WTC11 (cell line): Measurements from ENCODE around the gene AKR1D1. TPM values are rescaled to one million over a fixed set of nuclear protein-coding genes. Genes with fewer than 3 reads are reported as not detected.

Experiments
- ATAC-seq: fragments of 200-7000 bp; cut with Tn5 transposase; 2 replicates; pipeline ENCODE4 v1.10.0; 2021; ENCODE audit warnings: mild to moderate bottlenecking, moderate library complexity
- CTCF ChIA-PET: fragments of 300-600 bp; sonication (Branson Sonifier 250); formaldehyde crosslinking; loops from one replicate; lab custom pipeline; 2021; ENCODE audit warnings: antibody characterized with exemption; lab: Charles Lee
- POLR2A ChIA-PET: fragments of 350-600 bp; sonication (Branson Sonifier 250); formaldehyde crosslinking; loops from one replicate; lab custom pipeline; 2021; ENCODE audit warnings: antibody characterized with exemption; lab: Charles Lee
- DNase-seq: peaks from one replicate; pipeline ENCODE4 v3.0.0; 2021; ENCODE audit warnings: low spot score
- H3K27ac Mint-ChIP-seq: 2 replicates; pipeline ENCODE4 v1.8.0; 2021; ENCODE audit warnings: mixed read lengths
- H3K27me3 Mint-ChIP-seq: 2 replicates; pipeline ENCODE4 v1.8.0; 2021; ENCODE audit warnings: low read depth, mild to moderate bottlenecking, moderate library complexity, mixed read lengths
- H3K36me3 Mint-ChIP-seq: 2 replicates; pipeline ENCODE4 v1.8.0; 2021; ENCODE audit warnings: mixed read lengths
- H3K4me1 Mint-ChIP-seq: 2 replicates; pipeline ENCODE4 v1.8.0; 2022; ENCODE audit warnings: mixed read lengths
- H3K4me3 Mint-ChIP-seq: 2 replicates; pipeline ENCODE4 v1.8.0; 2021; ENCODE audit warnings: mild to moderate bottlenecking, moderate library complexity, mixed read lengths
- H3K9me3 Mint-ChIP-seq: 2 replicates; pipeline ENCODE4 v1.8.0; 2021; ENCODE audit warnings: mixed read lengths
- ESRRA ChIP-seq: sonication (generic); formaldehyde crosslinking; IDR thresholded peaks from 2 replicates; pipeline ENCODE4 v1.8.1; 2022; ENCODE audit warnings: mild to moderate bottlenecking, missing genetic modification reagents, borderline replicate concordance
- GABPB1 ChIP-seq: sonication (generic); formaldehyde crosslinking; IDR thresholded peaks from 2 replicates; pipeline ENCODE4 v1.8.1; 2023; ENCODE audit warnings: mild to moderate bottlenecking, missing genetic modification reagents
- HMGA2 ChIP-seq: fragments of 250-450 bp; sonication (Bioruptor Pico); IDR thresholded peaks from 2 replicates; pipeline ENCODE4 v1.4.0; 2021; ENCODE audit warnings: mild to moderate bottlenecking, moderate library complexity
- MYBL2 ChIP-seq: sonication (generic); formaldehyde crosslinking; IDR thresholded peaks from 2 replicates; pipeline ENCODE4 v1.8.1; 2023; ENCODE audit warnings: mild to moderate bottlenecking, moderate library complexity, missing genetic modification reagents
- NFATC4 ChIP-seq: fragments of 250-450 bp; sonication (Bioruptor Pico); IDR thresholded peaks from 2 replicates; pipeline ENCODE4 v1.9.0; 2021; ENCODE audit warnings: mild to moderate bottlenecking
- NFE2L1 ChIP-seq: sonication (generic); formaldehyde crosslinking; IDR thresholded peaks from 2 replicates; pipeline ENCODE4 v1.8.1; 2023; ENCODE audit warnings: missing genetic modification reagents
- NFYB ChIP-seq: sonication (generic); formaldehyde crosslinking; conservative IDR thresholded peaks from 2 replicates; pipeline ENCODE4 v1.8.0; 2022; ENCODE audit warnings: low read depth, missing genetic modification reagents
- PRRX2 ChIP-seq: fragments of 250-450 bp; sonication (Bioruptor Pico); IDR thresholded peaks from 2 replicates; pipeline ENCODE4 v1.8.0; 2021; ENCODE audit warnings: mild to moderate bottlenecking
- RELA ChIP-seq: sonication (generic); formaldehyde crosslinking; IDR thresholded peaks from 2 replicates; pipeline ENCODE4 v1.8.1; 2022; ENCODE audit warnings: missing genetic modification reagents, mild to moderate bottlenecking, borderline replicate concordance
- RORB ChIP-seq: fragments of 250-450 bp; sonication (Bioruptor Pico); IDR thresholded peaks from 2 replicates; pipeline ENCODE4 v1.9.0; 2021; ENCODE audit warnings: mild to moderate bottlenecking
- TEAD4 ChIP-seq: sonication (generic); formaldehyde crosslinking; IDR thresholded peaks from 2 replicates; pipeline ENCODE4 v1.8.0; 2022; ENCODE audit warnings: mild to moderate bottlenecking, missing genetic modification reagents
- TP53 ChIP-seq: sonication (generic); formaldehyde crosslinking; IDR thresholded peaks from 2 replicates; pipeline ENCODE4 v1.8.1; 2023; ENCODE audit warnings: mild to moderate bottlenecking, missing genetic modification reagents
- ZBTB21 ChIP-seq: sonication (generic); formaldehyde crosslinking; IDR thresholded peaks from 2 replicates; pipeline ENCODE4 v1.8.1; 2023; ENCODE audit warnings: mild to moderate bottlenecking, missing genetic modification reagents, borderline replicate concordance
- ZNF219 ChIP-seq: sonication (generic); formaldehyde crosslinking; IDR thresholded peaks from 2 replicates; pipeline ENCODE4 v1.8.0; 2023; ENCODE audit warnings: missing genetic modification reagents, mild to moderate bottlenecking, borderline replicate concordance
- total RNA-seq: library from RNA; stranded (reverse); gene quantifications from 3 replicates; pipeline ENCODE4 v1.2.3, GENCODE V29; 2021
- TF ChIP-seq, protein P1 (sequence below): fragments of 250-450 bp; sonication (Bioruptor Pico); conservative IDR thresholded peaks from 2 replicates; pipeline ENCODE4 v1.9.0; 2021; ENCODE audit warnings: mild to moderate bottlenecking
- TF ChIP-seq, protein P2 (sequence below): sonication (generic); formaldehyde crosslinking; conservative IDR thresholded peaks from 2 replicates; pipeline ENCODE4 v1.8.1; 2023; ENCODE audit warnings: mild to moderate bottlenecking, low read depth, missing genetic modification reagents, moderate library complexity
- TF ChIP-seq, protein P3 (sequence below): sonication (generic); formaldehyde crosslinking; IDR thresholded peaks from 2 replicates; pipeline ENCODE4 v1.8.0; 2022; ENCODE audit warnings: mild to moderate bottlenecking, missing genetic modification reagents
- TF ChIP-seq, protein P4 (sequence below): fragments of 250-450 bp; sonication (Bioruptor Pico); IDR thresholded peaks from 2 replicates; pipeline ENCODE4 v1.8.0; 2021; ENCODE audit warnings: mild to moderate bottlenecking
- TF ChIP-seq, protein P5 (sequence below): sonication (generic); formaldehyde crosslinking; IDR thresholded peaks from 2 replicates; pipeline ENCODE4 v1.8.1; 2022; ENCODE audit warnings: low read depth, missing genetic modification reagents, borderline replicate concordance
- TF ChIP-seq, protein P6 (sequence below): sonication (generic); formaldehyde crosslinking; IDR thresholded peaks from 2 replicates; pipeline ENCODE4 v1.8.1; 2022; ENCODE audit warnings: low read depth, mild to moderate bottlenecking, moderate library complexity, missing genetic modification reagents, borderline replicate concordance
- TF ChIP-seq, protein P7 (sequence below): sonication (generic); formaldehyde crosslinking; IDR thresholded peaks from 2 replicates; pipeline ENCODE4 v1.8.1; 2023; ENCODE audit warnings: mild to moderate bottlenecking, missing genetic modification reagents

The AKR1D1 gene
- total RNA-seq, 1 experiment from 2014 or later = 0.24 TPM

DNA sequence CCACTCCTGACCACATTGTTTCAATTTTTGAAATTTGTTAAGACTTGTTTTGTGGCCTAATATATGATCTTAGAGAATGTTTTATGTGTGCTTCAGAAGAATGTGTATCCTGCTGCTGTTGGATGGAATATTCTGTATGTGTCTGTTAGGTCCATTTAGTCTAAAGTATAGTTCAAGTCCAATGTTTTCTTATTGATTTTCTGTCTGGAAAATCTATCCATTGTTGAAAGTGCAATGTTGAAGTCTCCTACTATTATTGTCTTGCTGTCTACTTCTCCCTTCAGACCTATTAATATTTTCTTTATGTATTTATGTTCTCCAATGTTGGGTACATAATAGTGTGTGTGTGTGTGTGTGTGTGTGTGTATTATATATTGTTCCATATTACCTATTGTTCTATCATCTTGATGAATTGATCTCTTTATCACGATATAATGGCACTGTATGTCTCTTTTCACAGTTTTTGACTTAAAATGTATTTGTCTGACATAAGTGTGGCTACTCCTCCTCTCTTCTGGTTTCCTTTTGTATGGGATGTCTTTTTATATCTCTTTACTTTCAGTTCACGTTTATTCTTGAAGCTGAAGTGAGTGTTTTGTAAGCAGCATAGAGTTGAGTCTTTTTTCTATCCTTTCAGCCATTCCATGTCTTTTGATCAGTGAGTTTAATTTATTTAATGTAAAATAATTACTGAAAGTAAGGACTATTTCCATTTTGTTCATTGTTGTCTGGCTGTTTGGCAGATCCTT, 61.3 kb downstream of the AKR1D1 start:
- POLR2A ChIA-PET = no interaction called here
- ATAC-seq = no peak
- Mint-ChIP-seq H3K4me3 (no peak overlapping the region), H3K9me3 (peaks cover 30% of the 10 kb centered on the region), H3K27me3 (no peaks in the 10 kb centered on the region), H3K27ac (no peak overlapping the region), H3K4me1 (peaks cover 9% of the 10 kb centered on the region), H3K36me3 (peaks cover 27% of the 10 kb centered on the region)
- DNase-seq = no peak
- TF ChIP-seq, protein P1, sequence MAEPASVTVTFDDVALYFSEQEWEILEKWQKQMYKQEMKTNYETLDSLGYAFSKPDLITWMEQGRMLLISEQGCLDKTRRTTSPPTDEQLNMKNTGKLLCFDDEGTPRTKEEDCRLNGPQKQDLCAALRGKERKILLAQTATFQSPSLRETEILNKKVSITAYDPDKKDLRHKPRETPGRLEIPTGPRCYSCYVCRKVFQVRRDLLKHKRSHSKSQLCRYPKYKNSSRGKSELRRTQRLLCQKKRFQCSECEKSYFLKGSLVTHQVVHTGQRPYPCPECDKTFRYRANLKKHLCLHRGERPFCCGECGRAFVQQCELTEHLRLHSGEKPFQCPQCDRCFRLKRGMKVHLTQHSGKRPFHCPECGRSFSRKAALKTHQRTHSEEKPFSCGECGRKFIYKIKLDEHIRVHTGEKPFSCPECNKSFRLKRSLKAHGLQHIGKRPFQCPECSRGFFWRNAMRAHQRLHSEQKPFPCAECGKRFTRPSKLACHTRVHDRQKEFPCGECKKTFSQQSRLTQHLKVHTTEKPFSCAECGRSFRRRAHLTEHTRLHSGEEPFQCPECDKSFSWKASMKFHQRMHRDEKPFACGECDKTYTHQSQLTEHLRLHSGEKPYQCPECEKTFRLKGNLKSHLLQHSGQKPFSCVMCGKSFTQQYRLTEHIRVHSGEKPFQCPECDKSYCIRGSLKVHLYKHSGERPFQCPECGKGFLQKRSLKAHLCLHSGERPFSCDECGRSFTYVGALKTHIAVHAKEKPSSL = no peak
- TF ChIP-seq TEAD4 (CRISPR knock-in tag) = no peak
- CTCF ChIA-PET = no interaction called here

DNA sequence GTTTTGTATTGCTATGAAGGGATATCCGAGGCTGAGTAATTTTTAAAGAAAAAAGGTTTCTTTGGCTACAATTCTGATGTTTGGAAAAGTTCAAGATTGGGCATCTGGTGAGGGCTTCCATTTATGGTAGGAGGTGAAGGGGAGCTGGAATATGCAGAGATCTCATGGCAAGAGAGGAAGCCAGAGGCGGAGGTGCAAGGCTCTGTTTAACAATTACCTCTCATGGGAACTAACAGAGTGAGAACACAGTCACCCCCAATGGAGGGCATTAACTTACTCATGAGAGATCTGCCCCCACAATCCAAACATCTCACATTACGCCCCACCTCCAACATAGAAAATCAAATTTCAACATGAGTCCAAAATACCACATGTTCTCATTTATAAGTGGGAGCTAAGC, 62.0 kb downstream of the AKR1D1 start:
- no peak for TF ChIP-seq ZNF219
- TF ChIP-seq NFYB (CRISPR knock-in tag) = no peak
- TF ChIP-seq TP53 (CRISPR knock-in tag) = no peak
- TF ChIP-seq GABPB1 (CRISPR knock-in tag) = no peak
- TF ChIP-seq, protein P2, sequence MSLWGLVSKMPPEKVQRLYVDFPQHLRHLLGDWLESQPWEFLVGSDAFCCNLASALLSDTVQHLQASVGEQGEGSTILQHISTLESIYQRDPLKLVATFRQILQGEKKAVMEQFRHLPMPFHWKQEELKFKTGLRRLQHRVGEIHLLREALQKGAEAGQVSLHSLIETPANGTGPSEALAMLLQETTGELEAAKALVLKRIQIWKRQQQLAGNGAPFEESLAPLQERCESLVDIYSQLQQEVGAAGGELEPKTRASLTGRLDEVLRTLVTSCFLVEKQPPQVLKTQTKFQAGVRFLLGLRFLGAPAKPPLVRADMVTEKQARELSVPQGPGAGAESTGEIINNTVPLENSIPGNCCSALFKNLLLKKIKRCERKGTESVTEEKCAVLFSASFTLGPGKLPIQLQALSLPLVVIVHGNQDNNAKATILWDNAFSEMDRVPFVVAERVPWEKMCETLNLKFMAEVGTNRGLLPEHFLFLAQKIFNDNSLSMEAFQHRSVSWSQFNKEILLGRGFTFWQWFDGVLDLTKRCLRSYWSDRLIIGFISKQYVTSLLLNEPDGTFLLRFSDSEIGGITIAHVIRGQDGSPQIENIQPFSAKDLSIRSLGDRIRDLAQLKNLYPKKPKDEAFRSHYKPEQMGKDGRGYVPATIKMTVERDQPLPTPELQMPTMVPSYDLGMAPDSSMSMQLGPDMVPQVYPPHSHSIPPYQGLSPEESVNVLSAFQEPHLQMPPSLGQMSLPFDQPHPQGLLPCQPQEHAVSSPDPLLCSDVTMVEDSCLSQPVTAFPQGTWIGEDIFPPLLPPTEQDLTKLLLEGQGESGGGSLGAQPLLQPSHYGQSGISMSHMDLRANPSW (CRISPR knock-in tag) = no peak
- TF ChIP-seq, protein P3, sequence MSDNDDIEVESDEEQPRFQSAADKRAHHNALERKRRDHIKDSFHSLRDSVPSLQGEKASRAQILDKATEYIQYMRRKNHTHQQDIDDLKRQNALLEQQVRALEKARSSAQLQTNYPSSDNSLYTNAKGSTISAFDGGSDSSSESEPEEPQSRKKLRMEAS (CRISPR knock-in tag) = no peak
- no peak for TF ChIP-seq MYBL2 (CRISPR knock-in tag)
- no peak for ATAC-seq
- no peak for DNase-seq
- Mint-ChIP-seq H3K4me3 (no peak overlapping the region), H3K27ac (no peak overlapping the region), H3K9me3 (peaks cover 23% of the 10 kb centered on the region), H3K36me3 (peaks cover 20% of the 10 kb centered on the region), H3K4me1 (peaks cover 9% of the 10 kb centered on the region), H3K27me3 (no peaks in the 10 kb centered on the region)
- POLR2A ChIA-PET = no interaction called here
- CTCF ChIA-PET = no interaction called here

DNA sequence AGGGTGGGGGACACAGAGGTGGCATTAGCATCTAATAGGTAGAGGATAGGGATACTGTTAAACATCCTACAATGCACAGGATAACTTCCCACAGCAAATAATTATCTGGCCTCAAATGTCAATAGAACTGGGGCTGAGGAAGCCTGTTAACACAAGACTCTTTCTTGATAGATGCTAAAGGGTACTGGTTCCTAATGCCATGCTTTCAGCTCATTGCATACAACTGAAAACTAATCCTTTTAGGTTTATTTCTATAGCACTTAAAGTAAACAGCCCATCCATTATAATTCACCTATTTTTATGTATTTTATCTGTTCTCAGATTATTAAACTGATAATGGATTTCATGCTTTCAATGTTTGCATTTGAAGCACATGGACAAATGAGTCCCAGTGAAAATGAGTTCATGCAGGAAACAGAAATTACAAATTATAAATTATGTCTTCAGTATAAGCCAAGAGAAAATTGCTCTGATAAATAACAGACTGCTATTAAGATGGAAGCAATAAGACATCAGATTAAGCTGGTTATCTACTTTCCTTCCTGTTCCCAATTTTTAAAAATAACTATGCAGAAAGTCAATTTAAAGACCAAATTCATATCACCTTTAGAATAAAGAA, 66.4 kb downstream of the AKR1D1 start:
- Mint-ChIP-seq H3K36me3 (no peaks in the 10 kb centered on the region), H3K27ac (no peak overlapping the region), H3K27me3 (no peaks in the 10 kb centered on the region), H3K9me3 (peaks cover 10% of the 10 kb centered on the region), H3K4me1 (peaks cover 6% of the 10 kb centered on the region), H3K4me3 (no peak overlapping the region)
- ChIA-PET CTCF (no interaction called here), POLR2A (no interaction called here)
- DNase-seq (no peak), ATAC-seq (no peak)
- TF ChIP-seq PRRX2 (CRISPR knock-in tag) (no peak), ESRRA (CRISPR knock-in tag) (no peak), NFE2L1 (CRISPR knock-in tag) (no peak), ZNF219 (no peak), RELA (CRISPR knock-in tag) (no peak), ZBTB21 (no peak), NFATC4 (CRISPR knock-in tag) (no peak), HMGA2 (CRISPR knock-in tag) (no peak), RORB (CRISPR knock-in tag) (no peak)
- TF ChIP-seq, protein P4, sequence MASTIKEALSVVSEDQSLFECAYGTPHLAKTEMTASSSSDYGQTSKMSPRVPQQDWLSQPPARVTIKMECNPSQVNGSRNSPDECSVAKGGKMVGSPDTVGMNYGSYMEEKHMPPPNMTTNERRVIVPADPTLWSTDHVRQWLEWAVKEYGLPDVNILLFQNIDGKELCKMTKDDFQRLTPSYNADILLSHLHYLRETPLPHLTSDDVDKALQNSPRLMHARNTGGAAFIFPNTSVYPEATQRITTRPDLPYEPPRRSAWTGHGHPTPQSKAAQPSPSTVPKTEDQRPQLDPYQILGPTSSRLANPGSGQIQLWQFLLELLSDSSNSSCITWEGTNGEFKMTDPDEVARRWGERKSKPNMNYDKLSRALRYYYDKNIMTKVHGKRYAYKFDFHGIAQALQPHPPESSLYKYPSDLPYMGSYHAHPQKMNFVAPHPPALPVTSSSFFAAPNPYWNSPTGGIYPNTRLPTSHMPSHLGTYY = no peak
- TF ChIP-seq, protein P5, sequence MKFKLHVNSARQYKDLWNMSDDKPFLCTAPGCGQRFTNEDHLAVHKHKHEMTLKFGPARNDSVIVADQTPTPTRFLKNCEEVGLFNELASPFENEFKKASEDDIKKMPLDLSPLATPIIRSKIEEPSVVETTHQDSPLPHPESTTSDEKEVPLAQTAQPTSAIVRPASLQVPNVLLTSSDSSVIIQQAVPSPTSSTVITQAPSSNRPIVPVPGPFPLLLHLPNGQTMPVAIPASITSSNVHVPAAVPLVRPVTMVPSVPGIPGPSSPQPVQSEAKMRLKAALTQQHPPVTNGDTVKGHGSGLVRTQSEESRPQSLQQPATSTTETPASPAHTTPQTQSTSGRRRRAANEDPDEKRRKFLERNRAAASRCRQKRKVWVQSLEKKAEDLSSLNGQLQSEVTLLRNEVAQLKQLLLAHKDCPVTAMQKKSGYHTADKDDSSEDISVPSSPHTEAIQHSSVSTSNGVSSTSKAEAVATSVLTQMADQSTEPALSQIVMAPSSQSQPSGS = no peak
- TF ChIP-seq, protein P6, sequence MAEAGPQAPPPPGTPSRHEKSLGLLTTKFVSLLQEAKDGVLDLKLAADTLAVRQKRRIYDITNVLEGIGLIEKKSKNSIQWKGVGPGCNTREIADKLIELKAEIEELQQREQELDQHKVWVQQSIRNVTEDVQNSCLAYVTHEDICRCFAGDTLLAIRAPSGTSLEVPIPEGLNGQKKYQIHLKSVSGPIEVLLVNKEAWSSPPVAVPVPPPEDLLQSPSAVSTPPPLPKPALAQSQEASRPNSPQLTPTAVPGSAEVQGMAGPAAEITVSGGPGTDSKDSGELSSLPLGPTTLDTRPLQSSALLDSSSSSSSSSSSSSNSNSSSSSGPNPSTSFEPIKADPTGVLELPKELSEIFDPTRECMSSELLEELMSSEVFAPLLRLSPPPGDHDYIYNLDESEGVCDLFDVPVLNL (CRISPR knock-in tag) = no peak
- TF ChIP-seq, protein P7, sequence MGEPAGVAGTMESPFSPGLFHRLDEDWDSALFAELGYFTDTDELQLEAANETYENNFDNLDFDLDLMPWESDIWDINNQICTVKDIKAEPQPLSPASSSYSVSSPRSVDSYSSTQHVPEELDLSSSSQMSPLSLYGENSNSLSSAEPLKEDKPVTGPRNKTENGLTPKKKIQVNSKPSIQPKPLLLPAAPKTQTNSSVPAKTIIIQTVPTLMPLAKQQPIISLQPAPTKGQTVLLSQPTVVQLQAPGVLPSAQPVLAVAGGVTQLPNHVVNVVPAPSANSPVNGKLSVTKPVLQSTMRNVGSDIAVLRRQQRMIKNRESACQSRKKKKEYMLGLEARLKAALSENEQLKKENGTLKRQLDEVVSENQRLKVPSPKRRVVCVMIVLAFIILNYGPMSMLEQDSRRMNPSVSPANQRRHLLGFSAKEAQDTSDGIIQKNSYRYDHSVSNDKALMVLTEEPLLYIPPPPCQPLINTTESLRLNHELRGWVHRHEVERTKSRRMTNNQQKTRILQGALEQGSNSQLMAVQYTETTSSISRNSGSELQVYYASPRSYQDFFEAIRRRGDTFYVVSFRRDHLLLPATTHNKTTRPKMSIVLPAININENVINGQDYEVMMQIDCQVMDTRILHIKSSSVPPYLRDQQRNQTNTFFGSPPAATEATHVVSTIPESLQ (CRISPR knock-in tag) = no peak
